ENCODE results near the gene BIK.
A peak's percentile ranks its signal among the peaks of the same experiment; 100 is the strongest.

BIK gene

DNA sequence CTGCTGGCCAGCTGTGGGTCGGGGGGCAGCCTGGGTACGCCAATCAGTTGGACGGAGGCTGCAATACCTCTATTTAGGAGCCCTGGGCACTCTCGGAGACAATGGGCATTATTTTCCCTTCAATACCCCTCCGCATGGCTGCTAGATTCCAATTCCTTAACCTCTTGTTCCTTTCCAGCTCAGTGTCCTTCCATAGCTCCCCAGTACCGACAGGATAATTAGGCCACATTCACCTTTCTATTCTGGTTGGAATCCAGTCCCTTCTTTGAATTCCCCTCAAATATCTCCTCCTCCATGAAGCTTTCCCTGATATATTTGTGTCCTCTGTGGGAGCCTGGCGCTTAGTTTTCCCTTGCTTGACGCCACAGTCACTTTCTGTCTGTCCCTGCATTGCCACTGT is 4.2 kb upstream of the BIK start:
- intact Hi-C loops (cut with DNase I; ENCODE audit: low total_unique reads) = no loop called here
- H3K9me3 ChIP-seq = no peaks in the 10 kb centered on the region
- H3K4me3 ChIP-seq = no peak overlapping the region
- no peaks in the 10 kb centered on the region for H3K36me3 ChIP-seq
- TF ChIP-seq, protein P1, sequence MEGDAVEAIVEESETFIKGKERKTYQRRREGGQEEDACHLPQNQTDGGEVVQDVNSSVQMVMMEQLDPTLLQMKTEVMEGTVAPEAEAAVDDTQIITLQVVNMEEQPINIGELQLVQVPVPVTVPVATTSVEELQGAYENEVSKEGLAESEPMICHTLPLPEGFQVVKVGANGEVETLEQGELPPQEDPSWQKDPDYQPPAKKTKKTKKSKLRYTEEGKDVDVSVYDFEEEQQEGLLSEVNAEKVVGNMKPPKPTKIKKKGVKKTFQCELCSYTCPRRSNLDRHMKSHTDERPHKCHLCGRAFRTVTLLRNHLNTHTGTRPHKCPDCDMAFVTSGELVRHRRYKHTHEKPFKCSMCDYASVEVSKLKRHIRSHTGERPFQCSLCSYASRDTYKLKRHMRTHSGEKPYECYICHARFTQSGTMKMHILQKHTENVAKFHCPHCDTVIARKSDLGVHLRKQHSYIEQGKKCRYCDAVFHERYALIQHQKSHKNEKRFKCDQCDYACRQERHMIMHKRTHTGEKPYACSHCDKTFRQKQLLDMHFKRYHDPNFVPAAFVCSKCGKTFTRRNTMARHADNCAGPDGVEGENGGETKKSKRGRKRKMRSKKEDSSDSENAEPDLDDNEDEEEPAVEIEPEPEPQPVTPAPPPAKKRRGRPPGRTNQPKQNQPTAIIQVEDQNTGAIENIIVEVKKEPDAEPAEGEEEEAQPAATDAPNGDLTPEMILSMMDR (IDR thresholded peaks at IDR 0.05) = no peak
- peaks cover 4 to 16% (median 14%) of the 10 kb centered on the region in 4 donors for H3K4me1 ChIP-seq
- peaks cover 0 to 16% of the 10 kb centered on the region in 2 donors for H3K27me3 ChIP-seq
- H3K27ac ChIP-seq = no peak overlapping the region
- DNase-seq = no peak

DNA sequence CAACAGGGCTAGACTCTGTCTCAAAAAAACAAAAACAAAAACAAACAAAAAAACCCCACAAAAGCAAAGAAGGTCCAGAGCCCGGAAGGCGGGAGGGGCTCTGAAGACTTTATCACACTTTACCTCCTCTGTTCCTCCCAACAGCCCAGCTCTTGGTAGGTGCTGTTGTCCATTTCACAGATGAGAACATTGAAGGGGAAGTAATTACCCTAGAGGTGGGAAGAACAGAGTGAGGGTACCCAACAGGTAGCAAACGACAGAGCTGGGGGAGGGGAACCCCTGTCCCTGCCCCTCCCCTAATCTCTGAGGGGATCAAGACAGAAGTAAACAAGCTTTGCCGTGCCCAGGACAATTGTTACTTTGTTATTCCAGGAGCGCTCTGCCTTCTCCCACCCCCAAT is 1.0 kb upstream of the BIK start:
- TF ChIP-seq, protein P1 (IDR thresholded peaks at IDR 0.05) = no peak
- no peak overlapping the region for H3K4me3 ChIP-seq
- peaks cover 0 to 44% of the 10 kb centered on the region in 2 donors for H3K27me3 ChIP-seq
- H3K36me3 ChIP-seq = no peaks in the 10 kb centered on the region
- no peak overlapping the region for H3K27ac ChIP-seq
- intact Hi-C loops (cut with DNase I; ENCODE audit: low total_unique reads) = no loop called here
- H3K4me1 ChIP-seq = peaks cover 5 to 20% (median 19%) of the 10 kb centered on the region in 4 donors
- no peaks in the 10 kb centered on the region for H3K9me3 ChIP-seq
- DNase-seq = no peak

DNA sequence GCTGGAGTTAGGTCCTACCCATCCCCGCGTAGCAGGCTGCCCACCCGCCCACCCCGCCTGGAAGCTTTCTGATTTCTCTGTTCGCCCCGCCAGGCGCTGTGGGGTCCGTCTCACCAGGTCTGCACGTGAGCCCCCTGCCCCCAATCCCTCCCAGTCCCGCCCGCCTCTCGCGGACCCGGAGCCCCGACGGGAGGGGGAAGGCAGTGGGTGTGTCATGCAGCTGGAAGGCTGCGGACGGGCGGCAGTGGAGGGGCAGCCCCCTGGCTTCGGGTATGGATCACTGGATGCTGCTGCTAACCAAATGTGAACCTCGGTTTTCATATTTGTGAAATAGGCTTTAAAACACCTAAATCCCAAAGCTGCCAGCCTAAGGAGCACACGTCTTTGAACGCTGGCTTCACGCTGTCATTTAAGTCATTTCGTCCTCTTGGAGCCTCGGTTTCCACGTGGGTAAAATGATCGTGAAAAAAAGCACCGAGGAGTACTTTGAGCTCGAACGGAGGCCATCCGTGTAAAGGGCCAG is 568 bp upstream of the BIK start:
- Histone ChIP-seq H3K36me3 (no peaks in the 10 kb centered on the region), H3K4me1 (peaks cover 5 to 20% (median 19%) of the 10 kb centered on the region in 4 donors), H3K4me3 (peak overlapping the region; percentile 45 to 61), H3K9me3 (no peaks in the 10 kb centered on the region), H3K27ac (no peak overlapping the region), H3K27me3 (peaks cover 0 to 49% of the 10 kb centered on the region in 2 donors)
- no peak for DNase-seq
- TF ChIP-seq, protein P1 (IDR thresholded peaks at IDR 0.05) = no peak
- intact Hi-C loops (cut with DNase I; ENCODE audit: low total_unique reads) = no loop called here

DNA sequence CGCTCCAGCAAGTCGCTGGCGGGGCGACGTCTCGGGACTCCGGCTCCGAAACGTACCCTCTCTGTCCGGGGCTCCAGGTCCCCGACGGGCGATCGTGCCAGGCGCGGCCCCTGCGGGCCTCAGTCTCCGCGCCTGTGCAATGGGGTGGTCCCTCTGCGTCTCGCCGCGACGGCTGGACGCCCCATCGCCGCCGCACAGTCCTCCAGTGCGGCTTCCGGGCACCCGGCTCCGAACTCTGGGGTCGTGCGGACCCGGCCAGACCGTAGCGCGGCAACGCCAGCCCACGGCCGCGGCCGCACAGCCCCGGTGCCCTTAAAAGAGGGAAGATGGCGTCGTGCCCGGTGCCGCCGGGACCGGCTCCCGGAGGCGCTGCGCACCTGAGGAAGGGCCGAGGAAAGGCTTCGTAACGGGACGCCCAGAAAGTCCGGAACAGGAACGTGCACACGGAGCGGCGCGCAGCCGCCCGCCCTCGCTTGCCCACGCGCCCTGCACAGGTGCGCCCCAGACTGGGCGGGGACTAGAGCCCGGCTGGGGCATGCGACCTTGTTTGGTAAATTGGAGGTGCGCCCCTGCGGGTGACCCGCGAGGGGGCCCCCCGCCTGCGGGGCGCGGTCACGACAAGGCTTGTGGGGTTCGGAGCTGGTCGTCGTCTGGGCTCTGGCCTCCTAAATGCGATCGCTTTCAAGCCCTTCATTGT is 525 bp downstream of the BIK start:
- peaks cover 0 to 60% of the 10 kb centered on the region in 2 donors for H3K27me3 ChIP-seq
- DNase-seq = no peak
- no peaks in the 10 kb centered on the region for H3K9me3 ChIP-seq
- peak overlapping the region; percentile 45 to 61 for H3K4me3 ChIP-seq
- intact Hi-C loops (cut with DNase I; ENCODE audit: low total_unique reads) = no loop called here
- peaks cover 5 to 20% (median 19%) of the 10 kb centered on the region in 4 donors for H3K4me1 ChIP-seq
- TF ChIP-seq, protein P1 (IDR thresholded peaks at IDR 0.05) = no peak
- H3K27ac ChIP-seq = no peak overlapping the region
- no peaks in the 10 kb centered on the region for H3K36me3 ChIP-seq

DNA sequence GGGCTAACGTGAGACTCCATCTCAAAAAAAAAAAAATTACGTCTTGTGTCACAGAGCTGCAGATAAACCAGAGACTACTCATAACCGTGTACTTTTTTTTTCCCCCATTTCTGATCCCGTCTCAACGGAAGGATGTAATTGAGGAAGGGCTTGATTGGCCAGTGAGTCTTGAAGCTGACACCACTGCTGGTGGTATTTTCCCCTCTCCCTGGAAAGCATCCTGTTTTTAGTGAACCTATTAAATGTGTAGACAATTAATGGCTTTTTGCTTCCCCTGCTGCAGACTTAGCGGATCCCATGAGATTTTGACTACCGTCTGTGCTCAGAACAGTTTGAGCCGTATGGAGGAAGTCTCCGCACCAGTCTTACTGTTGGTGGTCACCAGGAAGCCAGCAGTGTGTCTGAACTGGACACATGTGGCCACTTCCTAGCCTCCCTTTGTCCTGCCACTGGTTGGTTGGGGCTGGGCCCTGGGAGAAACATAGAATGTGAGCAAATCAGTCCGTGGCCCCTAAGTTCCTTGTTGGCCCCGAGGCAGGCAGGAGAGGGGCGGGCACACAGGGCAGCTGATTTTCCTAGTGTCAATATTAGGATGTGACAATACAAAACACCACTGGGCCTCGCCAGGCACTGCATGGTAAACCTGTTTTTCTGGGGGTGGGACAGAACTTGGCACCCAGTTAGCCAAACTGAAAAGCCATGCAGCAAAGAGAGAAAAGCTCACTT is 3.1 kb downstream of the BIK start:
- intact Hi-C loops (cut with DNase I; ENCODE audit: low total_unique reads) = no loop called here
- TF ChIP-seq, protein P1 (IDR thresholded peaks at IDR 0.05) = no peak

More for the DNA sequence above, 3.1 kb downstream of the BIK start:
- H3K9me3 ChIP-seq = no peaks in the 10 kb centered on the region
- no peaks in the 10 kb centered on the region for H3K36me3 ChIP-seq
- H3K4me3 ChIP-seq = no peak overlapping the region
- no peak for DNase-seq
- peaks cover 5 to 20% (median 19%) of the 10 kb centered on the region in 4 donors for H3K4me1 ChIP-seq
- no peak overlapping the region for H3K27ac ChIP-seq
- H3K27me3 ChIP-seq = peaks cover 0 to 72% of the 10 kb centered on the region in 2 donors
